T-helper 17 cell (primary cell): ENCODE data around the gene NOL11. TPM values are rescaled to one million over a fixed set of nuclear protein-coding genes. Genes with fewer than 3 reads are reported as not detected.

Source experiments
- ATAC-seq: fragments of 150-1000 bp; cut with Tn5 transposase; 2 replicates; pipeline ENCODE4 v1.10.0; 2021; ENCODE audit warnings: mild to moderate bottlenecking, moderate library complexity
- DNase-seq, 3 donors: peaks; one replicate each; pipeline versions ENCODE4 v3.0.0 to v3.0.0-alpha.2; 2020 to 2021
- H3K9me3 ChIP-seq: one replicate; pipeline ENCODE4 v1.7.0; 2013; ENCODE audit warnings: low read length, mild to moderate bottlenecking; ENCODE audit not compliant: control insufficient read depth, poor library complexity, severe bottlenecking
- H3K27ac Mint-ChIP-seq: one replicate; pipeline ENCODE4 v1.8.0; 2022; ENCODE audit warnings: mild to moderate bottlenecking, moderate library complexity, mixed read lengths
- H3K27me3 Mint-ChIP-seq: one replicate; pipeline ENCODE4 v1.8.0; 2022; ENCODE audit warnings: mixed read lengths
- H3K36me3 Mint-ChIP-seq: one replicate; pipeline ENCODE4 v1.8.0; 2022; ENCODE audit warnings: low read depth, mixed read lengths
- H3K4me1 Mint-ChIP-seq: one replicate; pipeline ENCODE4 v1.8.0; 2022; ENCODE audit warnings: mild to moderate bottlenecking, mixed read lengths
- H3K4me3 Mint-ChIP-seq: one replicate; pipeline ENCODE4 v1.8.0; 2022; ENCODE audit warnings: mild to moderate bottlenecking, moderate library complexity, mixed read lengths
- total RNA-seq, 4 donors: library from RNA in 2 of 4; stranded (reverse) in 2 of 4; gene quantifications; one replicate each; pipeline ENCODE4 v1.2.3 and lab custom pipeline; 2022 to 2026

The NOL11 gene
- total RNA-seq: 10 to 100 TPM; 51.4 to 67.8 TPM
- 72.7 to 104 reads per million in 2 donors for total RNA-seq (lab: John Stamatoyannopoulos, UW)

GRCh38 chr17:67717624-67718324 lies at the start of gene NOL11:
Gene NOL11, plus strand, starts transcription at chr17:67717936. Its CDS starts 12 bp downstream, at chr17:67717948.
- H3K36me3 Mint-ChIP-seq: peaks cover 7% of the 10 kb centered on the region
- DNase-seq (peak; percentile 96 to 99 (median 99)), ATAC-seq (peak; percentile 94)
- H3K27ac Mint-ChIP-seq: peak within 1 kb of the TSS; percentile 100
- H3K4me1 Mint-ChIP-seq: peaks cover 15% of the 10 kb centered on the region
- no peaks in the 10 kb centered on the region for H3K27me3 Mint-ChIP-seq
- H3K4me3 Mint-ChIP-seq: peak within 1 kb of the TSS; percentile 100
- no peaks in the 10 kb centered on the region for H3K9me3 ChIP-seq

- no peak for ATAC-seq
- DNase-seq: no peak
- no peaks in the 10 kb centered on the region for H3K4me1 Mint-ChIP-seq
- H3K36me3 Mint-ChIP-seq: no peaks in the 10 kb centered on the region
- no peak overlapping the region for H3K27ac Mint-ChIP-seq
- no peaks in the 10 kb centered on the region for H3K9me3 ChIP-seq
- no peaks in the 10 kb centered on the region for H3K27me3 Mint-ChIP-seq
- H3K4me3 Mint-ChIP-seq: no peak overlapping the region
Measured at GRCh38 chr17:67671493-67671892, 46.2 kb upstream of the NOL11 start.

- Mint-ChIP-seq H3K36me3 (no peaks in the 10 kb centered on the region), H3K4me1 (no peaks in the 10 kb centered on the region), H3K27me3 (no peaks in the 10 kb centered on the region), H3K27ac (peak overlapping the region; percentile 39), H3K4me3 (no peak overlapping the region)
- no peaks in the 10 kb centered on the region for H3K9me3 ChIP-seq
- DNase-seq (no peak), ATAC-seq (no peak)
Measured at GRCh38 chr17:67672592-67673335, 45.0 kb upstream of the NOL11 start.

- H3K27me3 Mint-ChIP-seq: no peaks in the 10 kb centered on the region
Measured at GRCh38 chr17:67675481-67675880, 42.3 kb upstream of the NOL11 start.

GRCh38 chr17:67676305-67676704 lies 41.4 kb upstream of the NOL11 start:
- H3K27ac Mint-ChIP-seq: no peak overlapping the region
- no peaks in the 10 kb centered on the region for H3K36me3 Mint-ChIP-seq
- H3K4me1 Mint-ChIP-seq: no peaks in the 10 kb centered on the region
- no peak for DNase-seq
- no peak overlapping the region for H3K4me3 Mint-ChIP-seq
- no peak for ATAC-seq
- H3K9me3 ChIP-seq: no peaks in the 10 kb centered on the region
- no peaks in the 10 kb centered on the region for H3K27me3 Mint-ChIP-seq

More at GRCh38 chr17:67675481-67675880, 42.3 kb upstream of the NOL11 start:
- ATAC-seq: no peak
- no peaks in the 10 kb centered on the region for H3K9me3 ChIP-seq
- Mint-ChIP-seq H3K4me3 (no peak overlapping the region), H3K36me3 (no peaks in the 10 kb centered on the region), H3K4me1 (no peaks in the 10 kb centered on the region), H3K27ac (no peak overlapping the region)
- DNase-seq: no peak

- Mint-ChIP-seq H3K27me3 (no peaks in the 10 kb centered on the region), H3K27ac (no peak overlapping the region), H3K4me3 (no peak overlapping the region), H3K36me3 (no peaks in the 10 kb centered on the region), H3K4me1 (no peaks in the 10 kb centered on the region)
- H3K9me3 ChIP-seq: no peaks in the 10 kb centered on the region
- no peak for ATAC-seq
- no peak for DNase-seq
Measured at GRCh38 chr17:67678414-67678813, 39.3 kb upstream of the NOL11 start.

GRCh38 chr17:67679225-67679624 lies 38.5 kb upstream of the NOL11 start:
- ATAC-seq: no peak
- H3K9me3 ChIP-seq: no peaks in the 10 kb centered on the region
- DNase-seq: no peak
- Mint-ChIP-seq H3K27ac (peak overlapping the region; percentile 49), H3K4me3 (no peak overlapping the region), H3K27me3 (no peaks in the 10 kb centered on the region), H3K4me1 (no peaks in the 10 kb centered on the region), H3K36me3 (no peaks in the 10 kb centered on the region)

GRCh38 chr17:67679721-67680120 lies 38.0 kb upstream of the NOL11 start:
- Mint-ChIP-seq H3K27ac (peak overlapping the region; percentile 49), H3K27me3 (no peaks in the 10 kb centered on the region)
- no peak for ATAC-seq

GRCh38 chr17:67680445-67681224 lies 37.1 kb upstream of the NOL11 start:
- H3K27ac Mint-ChIP-seq: peak overlapping the region; percentile 37
- no peaks in the 10 kb centered on the region for H3K9me3 ChIP-seq
- H3K27me3 Mint-ChIP-seq: no peaks in the 10 kb centered on the region
- H3K4me1 Mint-ChIP-seq: no peaks in the 10 kb centered on the region
- no peak for ATAC-seq
- H3K4me3 Mint-ChIP-seq: no peak overlapping the region
- no peak for DNase-seq
- no peaks in the 10 kb centered on the region for H3K36me3 Mint-ChIP-seq

More at GRCh38 chr17:67679721-67680120, 38.0 kb upstream of the NOL11 start:
- no peaks in the 10 kb centered on the region for H3K4me1 Mint-ChIP-seq
- H3K9me3 ChIP-seq: no peaks in the 10 kb centered on the region
- H3K36me3 Mint-ChIP-seq: no peaks in the 10 kb centered on the region
- H3K4me3 Mint-ChIP-seq: no peak overlapping the region
- DNase-seq: no peak

GRCh38 chr17:67682196-67682595 lies 35.5 kb upstream of the NOL11 start:
- no peak for ATAC-seq
- no peaks in the 10 kb centered on the region for H3K27me3 Mint-ChIP-seq
- H3K36me3 Mint-ChIP-seq: peaks cover 4% of the 10 kb centered on the region
- H3K27ac Mint-ChIP-seq: no peak overlapping the region
- no peak overlapping the region for H3K4me3 Mint-ChIP-seq
- H3K9me3 ChIP-seq: no peaks in the 10 kb centered on the region
- DNase-seq: no peak
- peaks cover 2% of the 10 kb centered on the region for H3K4me1 Mint-ChIP-seq

- no peak for DNase-seq
- Mint-ChIP-seq H3K27me3 (no peaks in the 10 kb centered on the region), H3K4me3 (no peak overlapping the region), H3K36me3 (peaks cover 4% of the 10 kb centered on the region), H3K4me1 (peaks cover 2% of the 10 kb centered on the region), H3K27ac (no peak overlapping the region)
- ATAC-seq: no peak
- no peaks in the 10 kb centered on the region for H3K9me3 ChIP-seq
Measured at GRCh38 chr17:67685351-67685750, 32.4 kb upstream of the NOL11 start.

- DNase-seq (no peak), ATAC-seq (no peak)
- H3K27ac Mint-ChIP-seq: no peak overlapping the region
- H3K9me3 ChIP-seq: no peaks in the 10 kb centered on the region
- peaks cover 2% of the 10 kb centered on the region for H3K4me1 Mint-ChIP-seq
- H3K36me3 Mint-ChIP-seq: peaks cover 4% of the 10 kb centered on the region
- H3K4me3 Mint-ChIP-seq: no peak overlapping the region
- H3K27me3 Mint-ChIP-seq: no peaks in the 10 kb centered on the region
Measured at GRCh38 chr17:67686241-67686640, 31.5 kb upstream of the NOL11 start.

GRCh38 chr17:67687511-67687910 lies 30.2 kb upstream of the NOL11 start:
- H3K27ac Mint-ChIP-seq: no peak overlapping the region
- no peak overlapping the region for H3K4me3 Mint-ChIP-seq
- H3K36me3 Mint-ChIP-seq: peaks cover 5% of the 10 kb centered on the region

More at GRCh38 chr17:67687511-67687910, 30.2 kb upstream of the NOL11 start:
- Mint-ChIP-seq H3K4me1 (peaks cover 2% of the 10 kb centered on the region), H3K27me3 (no peaks in the 10 kb centered on the region)
- no peaks in the 10 kb centered on the region for H3K9me3 ChIP-seq
- DNase-seq (no peak), ATAC-seq (no peak)
